ENCODE data around the gene ERBB4.

DNA sequence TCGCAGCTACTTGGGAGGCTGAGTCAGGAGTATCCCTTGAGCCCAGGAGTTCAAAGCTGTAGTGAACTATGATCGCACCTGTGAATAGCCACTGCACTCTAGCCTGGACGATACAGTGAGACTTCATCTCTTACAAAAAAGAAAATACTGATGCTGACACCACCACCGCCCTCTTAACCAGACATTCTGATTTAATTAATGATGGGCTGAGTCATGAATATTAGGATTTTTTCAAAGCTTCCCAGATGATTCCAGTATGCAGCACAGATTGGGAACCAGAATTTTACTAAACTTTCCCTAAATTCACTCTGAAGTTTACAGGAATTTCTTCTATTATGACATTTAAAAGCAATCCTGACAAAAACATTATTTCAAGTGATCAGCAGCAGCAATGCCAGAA lies 130.1 kb downstream of the ERBB4 start:
- TF ChIP-seq, protein P1, sequence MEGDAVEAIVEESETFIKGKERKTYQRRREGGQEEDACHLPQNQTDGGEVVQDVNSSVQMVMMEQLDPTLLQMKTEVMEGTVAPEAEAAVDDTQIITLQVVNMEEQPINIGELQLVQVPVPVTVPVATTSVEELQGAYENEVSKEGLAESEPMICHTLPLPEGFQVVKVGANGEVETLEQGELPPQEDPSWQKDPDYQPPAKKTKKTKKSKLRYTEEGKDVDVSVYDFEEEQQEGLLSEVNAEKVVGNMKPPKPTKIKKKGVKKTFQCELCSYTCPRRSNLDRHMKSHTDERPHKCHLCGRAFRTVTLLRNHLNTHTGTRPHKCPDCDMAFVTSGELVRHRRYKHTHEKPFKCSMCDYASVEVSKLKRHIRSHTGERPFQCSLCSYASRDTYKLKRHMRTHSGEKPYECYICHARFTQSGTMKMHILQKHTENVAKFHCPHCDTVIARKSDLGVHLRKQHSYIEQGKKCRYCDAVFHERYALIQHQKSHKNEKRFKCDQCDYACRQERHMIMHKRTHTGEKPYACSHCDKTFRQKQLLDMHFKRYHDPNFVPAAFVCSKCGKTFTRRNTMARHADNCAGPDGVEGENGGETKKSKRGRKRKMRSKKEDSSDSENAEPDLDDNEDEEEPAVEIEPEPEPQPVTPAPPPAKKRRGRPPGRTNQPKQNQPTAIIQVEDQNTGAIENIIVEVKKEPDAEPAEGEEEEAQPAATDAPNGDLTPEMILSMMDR (conservative IDR thresholded peaks at IDR 0.05; ENCODE audit: low read depth, low read length), result no peak
- no peak for TF ChIP-seq EZH2 (IDR thresholded peaks at IDR 0.05; ENCODE audit: borderline replicate concordance, low read depth, low read length, poor library complexity, severe bottlenecking)
